IPS-20b (cell line): ENCODE results near the gene IFTAP.

Source experiments
- H3K27ac ChIP-seq: one replicate; pipeline ENCODE4 v1.5.1; 2013; ENCODE audit warnings: low read length
- H3K27me3 ChIP-seq: 2 replicates; pipeline ENCODE4 v1.6.1; 2013; ENCODE audit warnings: mild to moderate bottlenecking, low read length, inconsistent platforms; ENCODE audit not compliant: insufficient read depth
- H3K36me3 ChIP-seq: 2 replicates; pipeline ENCODE4 v1.6.1; 2013; ENCODE audit warnings: low read depth, mild to moderate bottlenecking, inconsistent platforms, low read length, moderate library complexity; ENCODE audit not compliant: insufficient read depth
- H3K4me1 ChIP-seq: 2 replicates; pipeline ENCODE4 v1.6.1; 2013; ENCODE audit warnings: mild to moderate bottlenecking, control low read depth, inconsistent platforms, low read length, moderate library complexity; ENCODE audit not compliant: insufficient read depth
- H3K4me3 ChIP-seq: 2 replicates; pipeline ENCODE4 v1.5.1; 2013; ENCODE audit warnings: mild to moderate bottlenecking, low read length, inconsistent platforms
- H3K9ac ChIP-seq: 2 replicates; pipeline ENCODE4 v1.6.1; 2013; ENCODE audit warnings: low read depth, mild to moderate bottlenecking, inconsistent platforms, low read length, moderate library complexity
- H3K9me3 ChIP-seq: 2 replicates; pipeline ENCODE4 v1.6.1; 2013; ENCODE audit warnings: mild to moderate bottlenecking, low read depth, low read length, inconsistent platforms; ENCODE audit not compliant: insufficient read depth

IFTAP gene

GRCh38 chr11:36600180-36600579, 5.9 kb downstream of the IFTAP start:
- no peak overlapping the region for H3K9ac ChIP-seq
- no peaks in the 10 kb centered on the region for H3K36me3 ChIP-seq
- no peak overlapping the region for H3K4me3 ChIP-seq
- H3K4me1 ChIP-seq: no peaks in the 10 kb centered on the region
- H3K9me3 ChIP-seq: no peaks in the 10 kb centered on the region
- H3K27ac ChIP-seq: no peak overlapping the region
- no peaks in the 10 kb centered on the region for H3K27me3 ChIP-seq

- no peaks in the 10 kb centered on the region for H3K4me1 ChIP-seq
- H3K36me3 ChIP-seq: no peaks in the 10 kb centered on the region
- H3K27me3 ChIP-seq: no peaks in the 10 kb centered on the region
- no peak overlapping the region for H3K9ac ChIP-seq
- H3K4me3 ChIP-seq: no peak overlapping the region
- no peak overlapping the region for H3K27ac ChIP-seq
- no peaks in the 10 kb centered on the region for H3K9me3 ChIP-seq
Measured at GRCh38 chr11:36601155-36601554, 6.9 kb downstream of the IFTAP start.

GRCh38 chr11:36602135-36602534, 7.8 kb downstream of the IFTAP start:
- Histone ChIP-seq H3K4me1 (no peaks in the 10 kb centered on the region), H3K9ac (no peak overlapping the region), H3K27me3 (no peaks in the 10 kb centered on the region), H3K36me3 (no peaks in the 10 kb centered on the region), H3K4me3 (no peak overlapping the region), H3K9me3 (no peaks in the 10 kb centered on the region), H3K27ac (no peak overlapping the region)

- Histone ChIP-seq H3K4me1 (no peaks in the 10 kb centered on the region), H3K9me3 (no peaks in the 10 kb centered on the region), H3K27ac (no peak overlapping the region)
Measured at GRCh38 chr11:36605221-36606216, 11.2 kb downstream of the IFTAP start.

GRCh38 chr11:36608491-36609199, 14.3 kb downstream of the IFTAP start:
- no peaks in the 10 kb centered on the region for H3K4me1 ChIP-seq
- no peaks in the 10 kb centered on the region for H3K9me3 ChIP-seq
- no peaks in the 10 kb centered on the region for H3K27me3 ChIP-seq
- H3K4me3 ChIP-seq: no peak overlapping the region
- H3K36me3 ChIP-seq: no peaks in the 10 kb centered on the region
- no peak overlapping the region for H3K27ac ChIP-seq
- H3K9ac ChIP-seq: no peak overlapping the region

More at GRCh38 chr11:36605221-36606216, 11.2 kb downstream of the IFTAP start:
- Histone ChIP-seq H3K9ac (no peak overlapping the region), H3K36me3 (no peaks in the 10 kb centered on the region), H3K4me3 (no peak overlapping the region), H3K27me3 (no peaks in the 10 kb centered on the region)

- H3K27me3 ChIP-seq: no peaks in the 10 kb centered on the region
- H3K36me3 ChIP-seq: no peaks in the 10 kb centered on the region
- H3K4me1 ChIP-seq: no peaks in the 10 kb centered on the region
- no peak overlapping the region for H3K27ac ChIP-seq
- no peak overlapping the region for H3K4me3 ChIP-seq
- H3K9ac ChIP-seq: no peak overlapping the region
- H3K9me3 ChIP-seq: no peaks in the 10 kb centered on the region
Measured at GRCh38 chr11:36609383-36609782, 15.1 kb downstream of the IFTAP start.

GRCh38 chr11:36615826-36616225, 21.5 kb downstream of the IFTAP start:
- Histone ChIP-seq H3K9ac (no peak overlapping the region), H3K36me3 (no peaks in the 10 kb centered on the region), H3K4me1 (no peaks in the 10 kb centered on the region), H3K9me3 (no peaks in the 10 kb centered on the region), H3K4me3 (no peak overlapping the region), H3K27me3 (no peaks in the 10 kb centered on the region), H3K27ac (no peak overlapping the region)

GRCh38 chr11:36617543-36618362, 23.5 kb downstream of the IFTAP start:
- H3K4me1 ChIP-seq: no peaks in the 10 kb centered on the region
- H3K27me3 ChIP-seq: no peaks in the 10 kb centered on the region
- no peak overlapping the region for H3K9ac ChIP-seq
- H3K36me3 ChIP-seq: no peaks in the 10 kb centered on the region
- H3K27ac ChIP-seq: no peak overlapping the region
- H3K4me3 ChIP-seq: no peak overlapping the region
- H3K9me3 ChIP-seq: no peaks in the 10 kb centered on the region

GRCh38 chr11:36618363-36619047, 24.2 kb downstream of the IFTAP start:
- Histone ChIP-seq H3K4me3 (no peak overlapping the region), H3K9ac (no peak overlapping the region), H3K4me1 (no peaks in the 10 kb centered on the region), H3K9me3 (no peaks in the 10 kb centered on the region), H3K36me3 (no peaks in the 10 kb centered on the region), H3K27me3 (no peaks in the 10 kb centered on the region), H3K27ac (no peak overlapping the region)

GRCh38 chr11:36619502-36619901, 25.2 kb downstream of the IFTAP start:
- no peak overlapping the region for H3K4me3 ChIP-seq
- H3K4me1 ChIP-seq: no peaks in the 10 kb centered on the region

GRCh38 chr11:36620246-36620645, 25.9 kb downstream of the IFTAP start:
- Histone ChIP-seq H3K27ac (no peak overlapping the region), H3K27me3 (no peaks in the 10 kb centered on the region), H3K9me3 (no peaks in the 10 kb centered on the region), H3K36me3 (no peaks in the 10 kb centered on the region), H3K9ac (no peak overlapping the region), H3K4me1 (no peaks in the 10 kb centered on the region), H3K4me3 (no peak overlapping the region)

More at GRCh38 chr11:36619502-36619901, 25.2 kb downstream of the IFTAP start:
- Histone ChIP-seq H3K9ac (no peak overlapping the region), H3K27ac (no peak overlapping the region), H3K27me3 (no peaks in the 10 kb centered on the region), H3K36me3 (no peaks in the 10 kb centered on the region), H3K9me3 (no peaks in the 10 kb centered on the region)
